HepG2 (cell line): ENCODE data around the gene AGRP. TPM values are rescaled to one million over a fixed set of nuclear protein-coding genes. Genes with fewer than 3 reads are reported as not detected.

Experiments
- E2F2 ChIP-seq: sonication (generic); formaldehyde crosslinking; IDR thresholded peaks from 2 replicates; pipeline ENCODE4 v1.4.0; 2020; ENCODE audit warnings: missing genetic modification reagents, borderline replicate concordance
- MEIS2 ChIP-seq: sonication (generic); formaldehyde crosslinking; IDR thresholded peaks from 2 replicates; pipeline ENCODE4 v1.9.0; 2021; ENCODE audit warnings: mild to moderate bottlenecking, missing genetic modification reagents
- NAIF1 ChIP-seq: sonication (generic); formaldehyde crosslinking; IDR thresholded peaks from 2 replicates; pipeline ENCODE4 v1.5.0; 2020; ENCODE audit warnings: mild to moderate bottlenecking, missing genetic modification reagents, borderline replicate concordance
- SCMH1 ChIP-seq: sonication (generic); formaldehyde crosslinking; IDR thresholded peaks from 2 replicates; pipeline ENCODE4 v1.9.0; 2021; ENCODE audit warnings: missing genetic modification reagents, mild to moderate bottlenecking, borderline replicate concordance
- SPEN ChIP-seq: sonication (generic); formaldehyde crosslinking; IDR thresholded peaks from 2 replicates; pipeline ENCODE4 v1.5.1; 2020; ENCODE audit warnings: low read depth, mild to moderate bottlenecking, missing genetic modification reagents
- TCF7L2 ChIP-seq: IDR thresholded peaks from 2 replicates; pipeline ENCODE4 v1.6.1; 2011; ENCODE audit warnings: mild to moderate bottlenecking, low read depth, low read length, moderate library complexity
- THAP9 ChIP-seq: sonication (generic); formaldehyde crosslinking; IDR thresholded peaks from 2 replicates; pipeline ENCODE4; 2020; ENCODE audit warnings: missing genetic modification reagents, mild to moderate bottlenecking, borderline replicate concordance
- ZBTB2 ChIP-seq: sonication (generic); formaldehyde crosslinking; IDR thresholded peaks from 2 replicates; pipeline ENCODE4 v1.8.0; 2022; ENCODE audit warnings: low read depth, missing genetic modification reagents
- ZNF260 ChIP-seq: sonication (generic); formaldehyde crosslinking; IDR thresholded peaks from 2 replicates; pipeline ENCODE4 v1.4.0; 2020; ENCODE audit warnings: missing genetic modification reagents, low read depth, mild to moderate bottlenecking, borderline replicate concordance
- polyA plus RNA-seq, 8 experiments: library from polyadenylated mRNA; depleted of rRNA in 3 of 8; stranded (reverse) in 7 of 8; unstranded in 1 of 8; fragments of >200 nt; fragmentation: Illumina TruSeq in 4 of 8; extraction: Trizol in 4 of 8; gene quantifications; 2 replicates each; pipeline versions ENCODE4 v1.2.1 to v1.2.3, GENCODE V29; 2011 to 2016; ENCODE audit warnings: low read depth in 4 of 8, missing spikeins in 1 of 8, mixed read lengths in 1 of 8; ENCODE audit not compliant: insufficient read depth in 1 of 8
- total RNA-seq, 5 experiments: library from RNA; depleted of rRNA; stranded (reverse); fragments of >200 nt; fragmentation: Illumina TruSeq; extraction: Trizol; gene quantifications; 2 replicates each; pipeline ENCODE4 v1.2.3, GENCODE V29; 2016; ENCODE audit warnings: low read depth in 1 of 5
- TF ChIP-seq, protein P1 (sequence below): IDR thresholded peaks from 2 replicates; pipeline ENCODE4 v1.6.1; 2016; ENCODE audit warnings: low read depth, missing genetic modification reagents, missing compliant biosample characterization
- TF ChIP-seq, protein P2 (sequence below): IDR thresholded peaks from 2 replicates; pipeline ENCODE4 v1.6.1; 2016; ENCODE audit warnings: low read depth
- TF ChIP-seq, protein P3 (sequence below): sonication (generic); formaldehyde crosslinking; IDR thresholded peaks from 2 replicates; pipeline ENCODE4 v1.4.0; 2020; ENCODE audit warnings: missing genetic modification reagents

The AGRP gene
- total and polyA plus RNA-seq, 2 of the 13 experiments (the other 11 are each of a cell fraction or from before 2014, with no cell fraction given), result not detected

- TF ChIP-seq, protein P1, sequence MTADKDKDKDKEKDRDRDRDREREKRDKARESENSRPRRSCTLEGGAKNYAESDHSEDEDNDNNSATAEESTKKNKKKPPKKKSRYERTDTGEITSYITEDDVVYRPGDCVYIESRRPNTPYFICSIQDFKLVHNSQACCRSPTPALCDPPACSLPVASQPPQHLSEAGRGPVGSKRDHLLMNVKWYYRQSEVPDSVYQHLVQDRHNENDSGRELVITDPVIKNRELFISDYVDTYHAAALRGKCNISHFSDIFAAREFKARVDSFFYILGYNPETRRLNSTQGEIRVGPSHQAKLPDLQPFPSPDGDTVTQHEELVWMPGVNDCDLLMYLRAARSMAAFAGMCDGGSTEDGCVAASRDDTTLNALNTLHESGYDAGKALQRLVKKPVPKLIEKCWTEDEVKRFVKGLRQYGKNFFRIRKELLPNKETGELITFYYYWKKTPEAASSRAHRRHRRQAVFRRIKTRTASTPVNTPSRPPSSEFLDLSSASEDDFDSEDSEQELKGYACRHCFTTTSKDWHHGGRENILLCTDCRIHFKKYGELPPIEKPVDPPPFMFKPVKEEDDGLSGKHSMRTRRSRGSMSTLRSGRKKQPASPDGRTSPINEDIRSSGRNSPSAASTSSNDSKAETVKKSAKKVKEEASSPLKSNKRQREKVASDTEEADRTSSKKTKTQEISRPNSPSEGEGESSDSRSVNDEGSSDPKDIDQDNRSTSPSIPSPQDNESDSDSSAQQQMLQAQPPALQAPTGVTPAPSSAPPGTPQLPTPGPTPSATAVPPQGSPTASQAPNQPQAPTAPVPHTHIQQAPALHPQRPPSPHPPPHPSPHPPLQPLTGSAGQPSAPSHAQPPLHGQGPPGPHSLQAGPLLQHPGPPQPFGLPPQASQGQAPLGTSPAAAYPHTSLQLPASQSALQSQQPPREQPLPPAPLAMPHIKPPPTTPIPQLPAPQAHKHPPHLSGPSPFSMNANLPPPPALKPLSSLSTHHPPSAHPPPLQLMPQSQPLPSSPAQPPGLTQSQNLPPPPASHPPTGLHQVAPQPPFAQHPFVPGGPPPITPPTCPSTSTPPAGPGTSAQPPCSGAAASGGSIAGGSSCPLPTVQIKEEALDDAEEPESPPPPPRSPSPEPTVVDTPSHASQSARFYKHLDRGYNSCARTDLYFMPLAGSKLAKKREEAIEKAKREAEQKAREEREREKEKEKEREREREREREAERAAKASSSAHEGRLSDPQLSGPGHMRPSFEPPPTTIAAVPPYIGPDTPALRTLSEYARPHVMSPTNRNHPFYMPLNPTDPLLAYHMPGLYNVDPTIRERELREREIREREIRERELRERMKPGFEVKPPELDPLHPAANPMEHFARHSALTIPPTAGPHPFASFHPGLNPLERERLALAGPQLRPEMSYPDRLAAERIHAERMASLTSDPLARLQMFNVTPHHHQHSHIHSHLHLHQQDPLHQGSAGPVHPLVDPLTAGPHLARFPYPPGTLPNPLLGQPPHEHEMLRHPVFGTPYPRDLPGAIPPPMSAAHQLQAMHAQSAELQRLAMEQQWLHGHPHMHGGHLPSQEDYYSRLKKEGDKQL (CRISPR knock-in tag), result no peak
- TF ChIP-seq SPEN (CRISPR knock-in tag), result no peak
- no peak for TF ChIP-seq E2F2
- no peak for TF ChIP-seq SCMH1 (CRISPR knock-in tag)
- TF ChIP-seq ZNF260 (CRISPR knock-in tag), result no peak
- TF ChIP-seq NAIF1 (CRISPR knock-in tag), result 0 out of 2 replicates have a peak, but pooled peaks have one; percentile 3
- TF ChIP-seq ZBTB2 (CRISPR knock-in tag), result no peak
- TF ChIP-seq MEIS2 (CRISPR knock-in tag), result no peak
- TF ChIP-seq THAP9 (CRISPR knock-in tag), result no peak
- TF ChIP-seq, protein P2, sequence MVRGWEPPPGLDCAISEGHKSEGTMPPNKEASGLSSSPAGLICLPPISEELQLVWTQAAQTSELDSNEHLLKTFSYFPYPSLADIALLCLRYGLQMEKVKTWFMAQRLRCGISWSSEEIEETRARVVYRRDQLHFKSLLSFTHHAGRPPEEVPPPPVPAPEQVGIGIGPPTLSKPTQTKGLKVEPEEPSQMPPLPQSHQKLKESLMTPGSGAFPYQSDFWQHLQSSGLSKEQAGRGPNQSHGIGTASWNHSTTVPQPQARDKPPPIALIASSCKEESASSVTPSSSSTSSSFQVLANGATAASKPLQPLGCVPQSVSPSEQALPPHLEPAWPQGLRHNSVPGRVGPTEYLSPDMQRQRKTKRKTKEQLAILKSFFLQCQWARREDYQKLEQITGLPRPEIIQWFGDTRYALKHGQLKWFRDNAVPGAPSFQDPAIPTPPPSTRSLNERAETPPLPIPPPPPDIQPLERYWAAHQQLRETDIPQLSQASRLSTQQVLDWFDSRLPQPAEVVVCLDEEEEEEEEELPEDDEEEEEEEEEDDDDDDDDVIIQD (CRISPR knock-in tag), result no peak
- TF ChIP-seq TCF7L2, result no peak
- TF ChIP-seq, protein P3, sequence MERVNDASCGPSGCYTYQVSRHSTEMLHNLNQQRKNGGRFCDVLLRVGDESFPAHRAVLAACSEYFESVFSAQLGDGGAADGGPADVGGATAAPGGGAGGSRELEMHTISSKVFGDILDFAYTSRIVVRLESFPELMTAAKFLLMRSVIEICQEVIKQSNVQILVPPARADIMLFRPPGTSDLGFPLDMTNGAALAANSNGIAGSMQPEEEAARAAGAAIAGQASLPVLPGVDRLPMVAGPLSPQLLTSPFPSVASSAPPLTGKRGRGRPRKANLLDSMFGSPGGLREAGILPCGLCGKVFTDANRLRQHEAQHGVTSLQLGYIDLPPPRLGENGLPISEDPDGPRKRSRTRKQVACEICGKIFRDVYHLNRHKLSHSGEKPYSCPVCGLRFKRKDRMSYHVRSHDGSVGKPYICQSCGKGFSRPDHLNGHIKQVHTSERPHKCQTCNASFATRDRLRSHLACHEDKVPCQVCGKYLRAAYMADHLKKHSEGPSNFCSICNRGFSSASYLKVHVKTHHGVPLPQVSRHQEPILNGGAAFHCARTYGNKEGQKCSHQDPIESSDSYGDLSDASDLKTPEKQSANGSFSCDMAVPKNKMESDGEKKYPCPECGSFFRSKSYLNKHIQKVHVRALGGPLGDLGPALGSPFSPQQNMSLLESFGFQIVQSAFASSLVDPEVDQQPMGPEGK (CRISPR knock-in tag), result 0 out of 2 replicates have a peak, but pooled peaks have one; percentile 38
Measured at GRCh38 chr16:67481561-67482232, 1.6 kb downstream of the AGRP start (continued).
